Vagina (tissue), 2 donors: Measurements from ENCODE around the gene UBE2I.
"Not testable (repeated sequence)": the region's sequence is repeated elsewhere in the genome, so short reads cannot be mapped to it uniquely, and the experiment has no call there.

Experiments used
- CTCF ChIP-seq, 3 experiments: fragments of 450-650 bp in 2 of 3; fragments of 200-600 bp in 1 of 3; sonication (generic) in 1 of 3; IDR thresholded peaks; one replicate each; pipeline ENCODE4 v1.5.1; 2017 to 2019; ENCODE audit warnings: antibody characterized with exemption in 3 of 3, mild to moderate bottlenecking in 2 of 3, moderate library complexity in 2 of 3
- POLR2A ChIP-seq, 2 donors: fragments of 450-650 bp; IDR thresholded peaks; one replicate each; pipeline ENCODE4 v1.6.1; 2017; ENCODE audit warnings: antibody characterized with exemption in 2 of 2, mild to moderate bottlenecking in 2 of 2, moderate library complexity in 2 of 2
- POLR2AphosphoS5 ChIP-seq, 2 donors: sonication (generic); formaldehyde crosslinking; IDR thresholded peaks; one replicate each; pipeline ENCODE4 v1.9.0; 2017; ENCODE audit warnings: antibody characterized with exemption in 2 of 2, mild to moderate bottlenecking in 2 of 2, low read depth in 1 of 2; ENCODE audit not compliant: insufficient read depth in 1 of 2

DNA sequence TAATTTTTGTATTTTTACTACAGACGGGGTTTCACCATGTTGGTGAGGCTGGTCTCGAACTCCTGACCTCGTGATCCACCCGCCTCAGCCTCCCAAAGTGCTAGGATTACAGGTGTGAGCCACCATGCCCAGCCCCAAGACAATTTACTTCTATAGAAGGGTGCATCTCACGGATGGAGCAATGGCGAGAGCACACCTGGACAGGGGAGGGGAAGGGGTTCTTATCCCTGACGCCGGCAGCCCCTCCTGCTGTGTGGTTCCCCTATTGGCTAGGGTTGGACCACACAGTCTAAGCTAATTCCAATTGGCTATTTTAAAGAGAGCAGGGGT lies 12.8 kb upstream of the UBE2I start:
- not testable (repeated sequence) for TF ChIP-seq CTCF (IDR thresholded peaks at IDR 0.05); POLR2A (IDR thresholded peaks at IDR 0.05); POLR2AphosphoS5 (IDR thresholded peaks at IDR 0.05; ENCODE audit: insufficient read depth in 1 of 2, low read depth in 1 of 2)
